Skin epidermis (tissue), 12 donors: Measurements from ENCODE around the gene SH3PXD2A.
"Not testable (repeated sequence)": the region's sequence is repeated elsewhere in the genome, so short reads cannot be mapped to it uniquely, and the experiment has no call there.

Source experiments
- H3K27ac ChIP-seq, 21 experiments: fragments of 200-600 bp; sonication (generic) in 11 of 21; one replicate each; pipeline ENCODE4 v1.5.0; 2020; ENCODE audit warnings: mild to moderate bottlenecking in 3 of 21, inconsistent platforms in 2 of 21, moderate library complexity in 2 of 21
- H3K4me3 ChIP-seq, 7 experiments: fragments of 200-600 bp; sonication (generic) in 2 of 7; one replicate each; pipeline ENCODE4 v1.5.0; 2020; ENCODE audit warnings: inconsistent platforms in 2 of 7, mild to moderate bottlenecking in 2 of 7, moderate library complexity in 1 of 7

Gene SH3PXD2A

DNA sequence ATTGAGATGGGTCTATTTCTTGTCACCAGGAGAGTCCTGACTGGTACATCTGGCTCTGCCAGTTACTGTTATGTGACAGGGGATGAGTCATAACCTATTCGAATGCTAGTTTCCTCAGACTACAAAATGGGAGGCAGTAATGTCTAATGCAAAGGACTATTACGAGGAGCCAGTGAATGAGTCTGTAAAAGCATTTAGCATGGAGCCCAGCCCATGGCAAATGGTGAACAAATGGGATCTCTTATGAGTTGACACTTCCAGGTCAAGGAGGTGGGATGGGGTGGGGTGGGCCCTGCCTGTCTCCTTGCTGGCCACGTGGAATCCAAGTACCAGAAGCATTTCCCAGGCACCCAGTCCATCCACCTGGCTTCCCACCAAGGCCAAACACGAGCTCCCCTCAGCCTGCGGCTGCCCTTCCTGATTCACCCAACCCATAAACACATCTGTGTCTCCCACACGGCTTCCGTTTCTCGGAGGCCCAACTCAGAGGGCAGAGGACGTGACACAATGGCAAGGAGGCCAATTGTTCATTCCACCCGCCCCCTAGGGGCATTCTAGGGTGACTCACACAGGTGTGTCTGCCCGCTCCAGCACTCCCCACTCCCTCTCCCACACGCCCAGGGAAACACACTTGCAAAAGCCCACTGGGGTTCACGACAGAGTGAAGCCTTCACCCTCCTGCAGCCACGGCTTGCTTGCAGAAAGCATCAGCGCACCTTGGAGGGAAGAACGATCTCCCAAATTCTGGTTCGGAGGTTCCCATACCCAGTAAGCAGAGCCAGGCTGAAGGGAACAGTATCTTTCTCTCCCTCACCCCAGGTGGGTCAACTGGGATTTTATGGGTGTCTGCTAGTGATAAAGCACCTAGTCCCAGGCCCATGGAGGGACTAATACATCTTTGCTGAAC, 109.8 kb downstream of the SH3PXD2A start:
- Histone ChIP-seq H3K27ac (peak overlapping the region in 20 of 21 experiments; percentile 49 to 90 (median 84)), H3K4me3 (no peak overlapping the region)

DNA sequence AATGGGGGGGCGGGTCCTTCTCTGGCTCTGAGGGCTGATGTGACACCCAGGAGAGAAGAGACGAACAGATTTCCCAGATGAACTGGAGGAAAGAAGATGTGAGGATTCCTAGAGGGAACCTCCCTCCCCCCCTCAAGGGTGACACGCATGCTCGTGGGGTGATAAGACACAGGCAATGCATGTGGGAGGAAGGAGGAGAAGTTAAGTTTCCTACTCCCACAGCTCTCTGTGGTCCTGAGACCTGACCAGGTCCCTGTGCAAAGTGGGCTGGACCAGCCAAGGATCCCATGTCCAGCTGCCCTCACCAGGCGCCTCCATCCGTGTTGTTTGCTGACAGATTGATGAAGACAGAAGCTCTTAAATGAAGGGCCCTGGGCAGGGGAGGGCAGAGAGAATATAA, 112.6 kb downstream of the SH3PXD2A start:
- no peak overlapping the region for H3K4me3 ChIP-seq
- H3K27ac ChIP-seq: peak overlapping the region in 1 of 21 experiments; percentile 9

DNA sequence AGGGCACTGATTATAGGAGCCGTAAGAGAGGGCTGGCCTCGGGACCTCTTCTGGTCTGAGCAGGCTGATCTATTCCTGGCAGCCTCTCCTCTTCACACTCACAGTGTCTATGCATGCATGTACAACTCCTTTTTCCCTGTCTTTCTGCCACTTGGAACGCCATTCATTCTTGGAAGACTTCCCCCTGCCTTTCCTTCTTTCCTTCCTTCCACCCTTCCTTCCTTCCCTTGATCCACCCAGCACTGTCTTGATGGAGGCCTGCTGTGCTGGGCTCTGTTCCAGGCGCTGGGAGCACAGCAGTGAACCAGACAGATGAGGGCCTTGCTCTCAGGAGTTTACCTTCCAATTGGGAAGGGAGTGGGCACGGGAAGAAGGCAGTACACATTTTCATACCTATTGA, 114.8 kb downstream of the SH3PXD2A start:
- peak overlapping the region in 8 of 21 experiments; percentile 7 to 70 (median 42) for H3K27ac ChIP-seq
- H3K4me3 ChIP-seq: no peak overlapping the region

DNA sequence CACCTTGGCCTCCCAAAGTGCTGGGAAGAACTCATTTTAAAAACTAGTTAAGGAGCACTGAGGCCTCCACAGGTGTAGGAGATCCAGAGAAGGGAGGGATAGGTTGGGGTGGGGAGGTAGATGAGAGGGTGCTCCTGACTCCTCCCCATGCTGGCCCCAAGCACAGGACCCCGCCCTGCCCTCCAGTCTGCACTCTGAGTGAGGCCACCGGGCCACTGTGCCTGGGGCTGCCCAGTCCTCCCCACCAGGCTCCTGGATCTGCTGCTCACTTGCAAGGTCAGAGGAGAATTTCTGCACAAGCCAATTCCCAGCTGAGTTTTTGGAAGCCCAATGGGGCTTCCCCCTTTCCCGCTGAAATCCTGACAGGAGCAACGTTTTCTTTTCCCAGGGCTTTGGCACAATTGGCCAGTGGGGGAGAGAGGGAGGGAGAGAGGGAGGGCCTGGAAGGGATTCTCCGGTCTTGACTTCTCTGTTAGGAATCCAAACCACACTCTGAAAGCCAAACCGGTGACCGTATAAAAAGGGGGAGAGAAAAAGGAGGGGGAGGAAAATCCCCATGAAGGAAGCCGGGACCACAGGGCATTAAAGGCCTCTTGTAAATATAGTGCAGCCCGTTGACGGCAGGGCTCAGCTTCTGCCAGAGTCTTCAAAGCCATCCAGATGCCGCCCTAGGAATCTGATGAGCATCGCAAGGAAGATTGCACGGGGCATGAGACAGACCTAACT, 116.2 kb downstream of the SH3PXD2A start:
- no peak overlapping the region for H3K4me3 ChIP-seq
- peak overlapping the region in 13 of 21 experiments; percentile 4 to 70 (median 43) for H3K27ac ChIP-seq

DNA sequence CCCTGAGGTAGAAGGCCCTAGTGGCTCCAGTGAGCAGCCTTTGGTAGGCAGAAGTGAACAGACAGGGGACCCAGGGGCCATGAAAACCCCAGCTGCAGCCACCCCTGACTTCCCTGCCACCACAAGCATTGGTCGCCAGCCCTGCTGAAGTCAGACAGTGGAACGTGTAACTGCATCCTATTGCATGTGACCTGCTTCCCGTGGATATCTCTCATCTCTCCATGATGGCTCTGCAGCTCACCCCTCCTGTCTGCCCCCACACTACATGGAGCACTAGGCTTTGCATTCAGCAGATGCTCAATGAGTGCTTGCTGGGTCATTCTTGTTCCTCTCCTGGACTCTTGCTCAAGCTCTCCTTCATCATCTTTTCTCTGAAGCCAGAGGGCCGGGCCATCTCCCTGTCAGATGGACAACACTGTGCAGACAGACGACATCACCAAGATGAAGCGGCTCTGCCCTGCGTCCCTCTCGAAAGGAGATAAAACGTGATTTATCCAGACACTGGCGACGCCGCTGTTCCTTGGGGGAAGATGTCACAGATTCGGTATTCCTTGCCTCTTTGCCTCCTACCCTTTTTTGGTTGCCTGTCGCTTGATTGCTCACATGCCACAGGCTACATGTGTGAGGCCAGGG, 117.5 kb downstream of the SH3PXD2A start:
- H3K27ac ChIP-seq: peak overlapping the region in 2 of 21 experiments; percentile 27 to 28
- H3K4me3 ChIP-seq: no peak overlapping the region

DNA sequence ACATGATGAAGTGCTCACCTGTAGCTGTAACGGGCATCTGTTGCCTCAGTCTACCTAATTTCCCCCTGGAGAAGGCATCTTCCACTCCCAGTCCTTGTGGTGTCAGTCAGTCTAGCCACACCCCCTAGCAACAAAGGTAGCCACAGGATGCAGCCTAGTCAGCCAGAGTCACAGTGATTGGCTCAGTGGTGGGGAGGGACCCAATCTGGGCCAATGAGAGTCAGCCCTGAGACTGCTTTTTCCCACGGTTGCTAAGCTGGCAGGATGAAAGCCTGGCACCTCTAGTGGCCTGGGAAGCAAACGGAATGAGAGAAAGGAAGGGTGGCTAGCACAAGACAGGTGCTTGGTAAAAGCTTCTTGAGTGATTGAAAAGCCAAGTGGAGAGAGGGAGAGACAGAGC, 118.6 kb downstream of the SH3PXD2A start:
- no peak overlapping the region for H3K4me3 ChIP-seq
- peak overlapping the region in 13 of 21 experiments; percentile 4 to 83 (median 53) for H3K27ac ChIP-seq

DNA sequence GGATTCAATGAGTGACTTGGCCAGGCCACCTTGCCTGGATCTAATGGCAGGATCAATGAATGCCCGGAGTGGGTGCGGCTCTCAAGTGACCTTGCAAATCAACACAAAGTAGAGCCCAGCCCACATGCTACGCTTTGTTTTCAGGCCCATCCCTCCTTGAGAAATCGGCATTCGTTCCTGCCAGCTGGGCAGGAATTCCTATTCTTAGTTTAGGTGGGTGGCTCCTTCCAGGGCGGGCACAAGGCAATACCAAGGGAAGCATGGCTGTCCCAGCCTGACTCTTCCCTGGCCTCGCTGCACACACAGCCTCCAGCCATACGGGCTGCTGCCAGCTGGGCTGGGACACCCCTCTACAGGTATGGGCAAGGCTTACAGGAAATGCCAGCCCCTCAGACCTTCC, 119.3 kb downstream of the SH3PXD2A start:
- H3K27ac ChIP-seq: peak overlapping the region in 17 of 21 experiments; percentile 9 to 83 (median 66)

DNA sequence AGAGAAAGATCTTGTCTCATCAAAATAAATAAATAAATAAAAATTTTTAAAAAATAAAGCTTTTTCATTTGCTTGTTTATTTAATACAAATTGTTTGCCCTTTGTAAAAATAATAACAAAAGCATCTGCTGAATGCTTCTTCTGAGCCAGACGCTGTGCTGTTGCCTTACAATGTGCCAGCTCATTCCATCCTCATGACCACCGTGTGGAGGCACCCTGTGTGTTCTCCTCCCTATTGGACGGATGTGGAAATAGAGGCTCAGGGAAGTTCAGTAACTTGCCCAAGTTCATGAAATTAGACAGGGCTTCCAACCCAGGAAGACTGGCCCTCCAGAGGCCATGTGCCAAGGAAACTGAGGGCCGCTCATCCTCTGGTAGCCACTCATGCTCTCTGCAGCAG, 120.6 kb downstream of the SH3PXD2A start:
- no peak overlapping the region for H3K4me3 ChIP-seq
- H3K27ac ChIP-seq: peak overlapping the region in 5 of 21 experiments; percentile 60 to 71 (median 66)

More for the DNA sequence above, 119.3 kb downstream of the SH3PXD2A start:
- no peak overlapping the region for H3K4me3 ChIP-seq

DNA sequence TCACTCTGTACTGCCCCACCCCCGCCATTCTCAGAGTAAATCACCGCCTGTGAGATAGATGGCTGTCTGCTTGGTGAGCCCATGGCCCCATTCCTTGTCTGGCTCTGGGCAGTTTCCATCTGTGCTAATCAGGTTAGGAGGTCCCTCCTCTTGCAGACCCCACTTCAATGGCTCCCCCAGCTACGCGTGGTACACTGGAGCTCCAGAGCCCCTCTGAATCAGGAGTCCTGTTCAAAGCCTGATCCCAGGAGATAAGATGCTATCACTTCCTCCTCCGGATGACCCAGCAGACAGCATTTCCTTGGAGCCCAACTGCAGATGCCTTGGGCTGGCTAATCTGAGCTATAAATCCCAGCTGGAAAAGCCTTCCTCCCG, 122.3 kb downstream of the SH3PXD2A start:
- no peak overlapping the region for H3K4me3 ChIP-seq

DNA sequence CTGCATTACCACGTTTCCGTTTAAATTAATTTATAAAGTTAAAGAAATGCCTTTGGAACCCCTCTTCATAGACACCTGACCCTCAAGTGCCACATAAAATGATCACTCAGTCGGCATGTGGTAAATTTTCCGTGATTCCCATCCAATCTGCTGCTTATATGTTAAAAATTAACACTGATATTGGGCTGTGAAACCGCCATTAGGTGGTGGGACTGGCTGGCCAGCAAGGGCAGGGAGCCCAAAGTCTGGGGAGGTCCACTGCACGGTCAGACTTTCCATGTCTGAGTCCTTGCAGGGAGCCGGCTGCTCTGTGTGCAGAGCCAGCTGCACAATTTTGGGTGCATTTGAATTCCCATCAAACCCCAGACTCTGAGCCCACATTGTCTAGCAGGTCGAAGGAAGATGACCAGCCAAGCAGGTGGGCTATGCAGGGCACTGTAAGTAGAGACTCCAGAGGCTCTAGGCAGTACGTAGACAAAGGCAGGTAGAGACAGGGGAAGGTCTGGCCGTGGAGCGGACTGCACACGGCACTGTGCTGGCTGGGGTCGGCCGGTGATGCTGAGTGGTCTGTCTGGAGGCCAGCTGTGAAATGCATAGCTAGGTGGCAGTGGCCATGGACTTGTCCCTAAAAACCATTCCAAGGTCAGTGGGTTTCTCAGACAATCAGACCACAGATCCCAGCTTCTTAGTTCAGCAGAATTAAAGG, 122.9 kb downstream of the SH3PXD2A start:
- Histone ChIP-seq H3K27ac (no peak overlapping the region), H3K4me3 (no peak overlapping the region)

More for the DNA sequence above, 122.3 kb downstream of the SH3PXD2A start:
- H3K27ac ChIP-seq: no peak overlapping the region

DNA sequence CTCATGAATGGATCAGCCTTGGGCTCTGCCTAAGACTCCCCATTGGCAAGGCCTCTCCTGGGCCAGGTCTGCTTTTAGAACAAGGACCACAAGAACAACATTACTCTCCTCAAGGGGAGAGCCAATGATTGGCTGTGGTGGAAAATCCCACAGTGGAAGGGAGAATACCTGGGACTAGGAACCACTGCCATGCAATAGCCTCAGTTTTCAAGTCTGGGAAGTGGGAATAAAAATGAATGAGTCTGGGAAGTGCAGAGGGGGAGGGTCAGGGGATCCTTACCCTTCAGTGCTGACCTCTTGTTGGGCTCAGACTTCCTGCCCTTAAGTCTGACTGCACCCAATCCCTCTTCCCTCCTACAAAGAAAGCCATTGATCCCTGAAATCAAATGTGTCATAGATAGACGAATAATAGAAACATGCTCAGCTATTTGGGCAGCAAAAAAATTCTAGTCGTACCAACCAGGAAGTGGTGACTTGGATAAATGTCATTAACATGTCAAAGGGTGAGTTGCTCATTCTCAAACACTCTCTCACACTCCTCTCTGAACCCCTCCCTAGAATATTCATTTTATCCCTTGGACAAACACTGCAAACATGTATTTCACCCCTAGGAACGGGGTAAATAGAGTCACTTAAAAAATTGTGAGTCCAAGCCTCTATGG, 123.6 kb downstream of the SH3PXD2A start:
- Histone ChIP-seq H3K4me3 (no peak overlapping the region), H3K27ac (peak overlapping the region in 1 of 21 experiments; percentile 38)

DNA sequence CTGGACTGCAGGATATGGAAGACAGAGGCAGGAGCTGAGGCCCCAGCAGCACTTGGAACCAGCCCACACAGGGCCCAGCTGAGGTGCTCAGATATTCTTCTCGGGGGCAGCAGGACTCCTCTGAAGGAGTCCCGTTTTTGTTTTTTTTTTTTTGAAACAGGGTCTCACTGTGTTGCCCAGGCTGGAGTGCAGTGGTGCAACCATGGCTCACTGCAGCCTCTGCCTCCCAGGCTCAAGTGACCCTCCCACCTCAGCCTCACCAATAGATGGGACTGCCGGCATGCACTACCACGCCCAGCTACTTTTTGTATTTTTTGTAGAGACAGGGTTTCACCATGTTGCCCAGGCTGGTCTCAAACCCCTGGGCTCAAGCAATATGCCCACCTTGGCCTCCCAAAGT, 124.3 kb downstream of the SH3PXD2A start:
- H3K4me3 ChIP-seq: not testable (repeated sequence)
- H3K27ac ChIP-seq: peak overlapping the region in 1 of 21 experiments; percentile 38

DNA sequence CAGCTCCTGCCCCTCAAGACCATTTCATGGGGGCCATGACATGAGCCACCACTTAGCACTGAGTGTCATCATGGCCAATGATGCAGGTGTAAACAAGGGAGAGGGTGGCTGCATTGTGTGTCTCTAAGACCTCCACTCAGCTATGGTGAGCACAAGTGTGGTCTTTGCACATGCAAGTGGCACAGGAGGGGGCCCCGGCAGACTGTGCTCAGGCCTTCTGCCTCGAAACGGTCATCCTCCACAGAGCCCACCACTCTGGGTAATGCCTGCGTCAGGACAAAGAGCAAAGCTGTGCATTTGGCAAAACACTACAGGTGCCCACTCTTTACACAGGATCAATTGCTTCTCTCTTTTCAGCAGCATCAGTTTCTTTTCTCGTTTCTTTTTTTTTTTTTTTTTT, 125.5 kb downstream of the SH3PXD2A start:
- Histone ChIP-seq H3K27ac (no peak overlapping the region), H3K4me3 (no peak overlapping the region)

DNA sequence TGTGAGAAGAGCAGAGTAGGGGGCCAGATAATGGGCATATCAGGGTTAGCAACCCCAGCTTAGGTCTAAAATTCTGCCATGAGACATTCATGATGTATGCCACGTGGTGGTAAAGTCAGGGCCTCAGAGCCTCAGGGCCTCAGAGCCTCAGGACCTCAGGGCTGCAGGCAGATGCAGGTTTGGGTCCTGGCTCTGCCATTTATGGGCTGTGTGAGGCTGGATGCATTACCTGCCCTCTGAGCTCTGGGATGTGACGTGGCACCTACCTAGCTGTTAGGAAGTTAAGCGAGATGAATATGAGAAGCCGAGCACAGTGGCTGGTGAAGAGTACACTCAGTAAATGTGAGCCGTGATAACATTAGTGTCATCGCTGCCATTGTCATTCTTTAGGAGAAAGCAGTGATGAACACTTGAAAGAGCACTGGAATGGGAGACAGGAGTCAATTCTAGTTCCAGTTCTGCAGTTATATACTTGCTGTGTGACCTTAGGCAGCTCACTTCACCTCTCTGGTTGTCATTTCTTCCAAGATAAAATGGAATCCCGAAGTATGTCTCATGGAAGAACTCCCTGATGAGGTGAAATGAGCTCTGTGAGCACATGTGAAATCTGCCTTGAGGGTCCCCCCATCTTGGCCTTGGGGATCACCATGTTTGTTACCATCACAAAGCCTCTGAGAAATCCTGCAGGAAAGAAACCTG, 127.2 kb downstream of the SH3PXD2A start:
- Histone ChIP-seq H3K4me3 (no peak overlapping the region), H3K27ac (peak overlapping the region in 2 of 21 experiments; percentile 16 to 51)

DNA sequence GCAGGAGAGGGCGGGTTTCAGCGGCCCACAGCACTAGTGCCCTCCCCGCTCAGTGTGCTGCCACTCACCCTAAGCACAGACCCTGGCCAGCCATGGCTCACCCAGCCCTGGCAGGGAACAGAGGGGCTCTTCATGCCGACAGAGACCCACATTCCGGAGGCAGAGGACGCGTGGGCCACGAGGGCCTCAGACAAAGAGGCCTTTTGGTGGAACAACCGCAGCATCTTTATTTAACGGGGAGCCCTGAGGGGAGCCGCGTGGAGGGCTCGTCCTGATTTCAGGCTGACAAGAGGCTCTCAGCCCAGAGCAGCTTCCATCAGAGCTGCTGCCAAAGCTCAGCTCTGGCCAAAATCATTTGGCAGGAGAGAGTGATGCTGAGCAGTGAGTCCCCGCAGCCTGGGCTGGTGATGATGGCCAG, 127.8 kb downstream of the SH3PXD2A start:
- H3K27ac ChIP-seq: peak overlapping the region in 2 of 21 experiments; percentile 16 to 51
- no peak overlapping the region for H3K4me3 ChIP-seq

DNA sequence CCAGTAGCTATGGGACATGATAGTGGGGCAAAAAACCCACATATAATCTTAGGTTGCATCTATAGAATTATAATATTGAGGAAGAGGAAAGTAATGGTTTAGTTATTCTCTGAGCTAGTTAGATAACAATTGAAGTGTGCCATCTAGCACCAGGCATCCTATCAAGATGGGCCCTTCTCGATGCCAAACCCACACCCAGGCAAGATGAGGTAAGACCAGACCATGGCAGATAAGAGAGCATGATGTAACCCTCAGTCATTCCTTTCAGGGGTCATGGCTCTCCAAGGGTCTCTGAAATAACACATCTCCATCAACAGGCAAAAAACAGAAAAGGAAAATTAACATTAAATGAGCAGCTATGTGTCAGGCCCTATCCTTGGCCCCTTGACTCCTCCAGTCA, 128.7 kb downstream of the SH3PXD2A start:
- no peak overlapping the region for H3K4me3 ChIP-seq
- no peak overlapping the region for H3K27ac ChIP-seq

DNA sequence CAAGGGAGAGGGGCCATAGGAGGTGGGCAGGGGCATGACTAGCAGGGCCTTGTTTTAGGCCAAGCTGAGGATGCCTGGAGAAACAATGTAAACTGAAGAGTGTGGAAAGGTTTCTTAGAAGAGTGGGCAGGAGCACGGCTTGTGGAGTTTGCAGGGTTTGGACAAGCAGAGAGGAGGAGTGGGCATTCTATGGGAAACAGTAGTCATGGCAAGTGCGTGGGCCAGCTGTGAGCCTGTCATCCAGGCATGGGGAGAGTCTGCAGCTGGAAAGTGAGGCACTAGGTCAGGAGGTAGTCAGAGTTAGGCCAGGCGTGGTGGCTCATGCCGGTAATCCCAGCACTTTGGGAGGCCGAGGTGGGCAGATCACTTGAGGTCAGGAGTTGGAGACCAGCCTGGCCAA, 130.1 kb downstream of the SH3PXD2A start:
- Histone ChIP-seq H3K27ac (no peak overlapping the region), H3K4me3 (no peak overlapping the region)

DNA sequence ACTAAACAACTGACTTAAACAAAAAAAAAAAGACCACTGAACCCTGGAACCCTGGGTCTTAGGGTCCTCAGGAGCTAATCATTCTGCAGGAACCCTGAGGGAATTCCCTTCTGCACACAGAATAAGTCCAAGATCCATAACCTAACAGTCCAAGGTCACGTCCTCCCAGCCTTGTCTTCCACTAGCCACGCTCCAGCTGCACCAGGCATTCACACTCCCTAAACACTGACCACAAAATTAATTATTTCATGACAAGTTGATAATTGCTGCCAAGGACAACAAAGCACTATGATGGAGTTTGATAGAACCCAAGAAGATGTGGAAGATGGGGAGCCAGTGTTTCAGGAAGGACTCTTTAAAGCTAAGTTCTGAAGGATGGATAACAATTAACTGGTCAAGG, 130.6 kb downstream of the SH3PXD2A start:
- H3K27ac ChIP-seq: no peak overlapping the region
- H3K4me3 ChIP-seq: no peak overlapping the region
